ENCODE results near the gene BRD2.

GRCh38 chr6:32953775-32954174, 14.6 kb upstream of the BRD2 start:
- TF ChIP-seq MXI1 (IDR thresholded peaks at IDR 0.05; ENCODE audit: low read depth, low read length) (no peak), CTCF (IDR thresholded peaks at IDR 0.05 in 2 of 3, conservative IDR thresholded peaks at IDR 0.05 in 1 of 3; ENCODE audit: insufficient read depth in 2 of 3, low read depth in 1 of 3, low read length in 3 of 3) (no peak), ZFP36 (IDR thresholded peaks at IDR 0.05; ENCODE audit: low read depth, low read length, partially characterized antibody) (no peak), MEF2A (IDR thresholded peaks at IDR 0.05; ENCODE audit: control insufficient read depth, low read depth, low read length) (no peak), THAP7 (CRISPR knock-in tag; IDR thresholded peaks at IDR 0.05) (no peak)

All from K562 (cell line).